ENCODE results near the gene ATRIP. TPM values are rescaled to one million over a fixed set of nuclear protein-coding genes. Genes with fewer than 3 reads are reported as not detected.

Gene ATRIP
- total and polyA plus RNA-seq, 2 of the 8 experiments (the other 6 are each of a cell fraction or from before 2014, with no cell fraction given) = 18.5 to 20.2 TPM

- TF ChIP-seq CTCF (IDR thresholded peaks at IDR 0.05; ENCODE audit: control extremely low read depth in 1 of 3, insufficient read depth in 1 of 3, low read depth in 1 of 3, low read length in 3 of 3) (no peak), CREB1 (IDR thresholded peaks at IDR 0.05) (no peak), ZNF274 (IDR thresholded peaks at IDR 0.05; ENCODE audit: borderline replicate concordance, extremely low read depth, low read length) (no peak), TBP (IDR thresholded peaks at IDR 0.05; ENCODE audit: low read depth, low read length) (no peak), BRCA1 (IDR thresholded peaks at IDR 0.05; ENCODE audit: low read depth, low read length) (no peak), CHD2 (IDR thresholded peaks at IDR 0.05; ENCODE audit: low read length) (no peak), GTF2F1 (IDR thresholded peaks at IDR 0.05; ENCODE audit: borderline replicate concordance, low read depth, low read length) (no peak)
Measured at GRCh38 chr3:48412375-48413001, 34.0 kb upstream of the ATRIP start (continued).

Data from H1 (cell line).